H1 (cell line): ENCODE data around the gene ETV1. TPM values are rescaled to one million over a fixed set of nuclear protein-coding genes. Genes with fewer than 3 reads are reported as not detected.

Source experiments
- ASH2L ChIP-seq: fragments of 200-600, 300-600 bp; sonication (generic); IDR thresholded peaks from one replicate; pipeline ENCODE4 v1.7.1; 2017; ENCODE audit warnings: low read length
- ATF2 ChIP-seq: IDR thresholded peaks from 2 replicates; pipeline ENCODE4 v1.6.1; 2012; ENCODE audit warnings: low read length, inconsistent platforms
- ATF3 ChIP-seq: IDR thresholded peaks from 2 replicates; pipeline ENCODE4 v1.6.1; 2011; ENCODE audit warnings: low read depth, mild to moderate bottlenecking, low read length; ENCODE audit not compliant: insufficient read depth
- BACH1 ChIP-seq: IDR thresholded peaks from 2 replicates; pipeline ENCODE4 v1.6.1; 2012; ENCODE audit warnings: low read length, improper control_type of control experiment
- CEBPB ChIP-seq: IDR thresholded peaks from 2 replicates; pipeline ENCODE4 v1.6.1; 2012; ENCODE audit warnings: low read depth, low read length
- CHD2 ChIP-seq: IDR thresholded peaks from 2 replicates; pipeline ENCODE4 v1.6.1; 2012; ENCODE audit warnings: low read length, improper control_type of control experiment
- JUN ChIP-seq: IDR thresholded peaks from 2 replicates; pipeline ENCODE4 v1.6.1; 2011; ENCODE audit warnings: low read depth, mild to moderate bottlenecking, improper control_type of control experiment, low read length
- JUND ChIP-seq: IDR thresholded peaks from 2 replicates; pipeline ENCODE4 v1.6.1; 2011; ENCODE audit warnings: mild to moderate bottlenecking, improper control_type of control experiment, low read length
- KDM4A ChIP-seq: IDR thresholded peaks from one replicate; pipeline ENCODE4 v1.7.1; 2012; ENCODE audit warnings: low read depth, mild to moderate bottlenecking, moderate library complexity, low read length, inconsistent platforms; ENCODE audit not compliant: severe bottlenecking
- POU5F1 ChIP-seq: IDR thresholded peaks from 2 replicates; pipeline ENCODE4 v1.6.1; 2011; ENCODE audit warnings: low read depth, mild to moderate bottlenecking, low read length, moderate library complexity
- RBBP5 ChIP-seq: IDR thresholded peaks from 2 replicates; pipeline ENCODE4 v1.7.1; 2012; ENCODE audit warnings: low read depth, mild to moderate bottlenecking, inconsistent platforms, low read length, moderate library complexity, borderline replicate concordance
- RFX5 ChIP-seq: IDR thresholded peaks from 2 replicates; pipeline ENCODE4 v1.6.1; 2011; ENCODE audit warnings: low read depth, low read length, improper control_type of control experiment, borderline replicate concordance
- RNF2 ChIP-seq: fragments of 200-900, 300-1000 bp; sonication (generic); IDR thresholded peaks from 2 replicates; pipeline ENCODE4 v1.7.1; 2016; ENCODE audit warnings: borderline replicate concordance, low read depth, mild to moderate bottlenecking, antibody characterized with exemption, low read length; ENCODE audit not compliant: poor library complexity, severe bottlenecking; ENCODE audit errors: missing control alignments
- RXRA ChIP-seq: IDR thresholded peaks from 2 replicates; pipeline ENCODE4 v1.6.1; 2011; ENCODE audit warnings: low read depth, mild to moderate bottlenecking, low read length, moderate library complexity; ENCODE audit not compliant: insufficient read depth
- SIRT6 ChIP-seq: IDR thresholded peaks from one replicate; pipeline ENCODE4 v1.7.1; 2012; ENCODE audit warnings: low read length, inconsistent platforms
- SIX5 ChIP-seq: IDR thresholded peaks from 2 replicates; pipeline ENCODE4 v1.6.1; 2011; ENCODE audit warnings: mild to moderate bottlenecking, low read depth, low read length
- SP1 ChIP-seq: IDR thresholded peaks from 2 replicates; pipeline ENCODE4 v1.6.1; 2011; ENCODE audit warnings: low read depth, low read length
- TAF1 ChIP-seq: IDR thresholded peaks from 2 replicates; pipeline ENCODE4 v1.6.1; 2011; ENCODE audit warnings: mild to moderate bottlenecking, low read depth, low read length
- TAF7 ChIP-seq: optimal IDR thresholded peaks from 2 replicates; pipeline ENCODE3; 2011; ENCODE audit warnings: low read depth, mild to moderate bottlenecking, inconsistent platforms, low read length, moderate library complexity, borderline replicate concordance
- TBP ChIP-seq: IDR thresholded peaks from 2 replicates; pipeline ENCODE4 v1.6.1; 2011; ENCODE audit warnings: low read depth, low read length, improper control_type of control experiment
- USF2 ChIP-seq: IDR thresholded peaks from 2 replicates; pipeline ENCODE4 v1.6.1; 2011; ENCODE audit warnings: low read length, improper control_type of control experiment
- polyA plus RNA-seq, 7 experiments: library from polyadenylated mRNA; depleted of rRNA in 3 of 7; stranded (reverse) in 5 of 7; unstranded in 2 of 7; fragments of >200 nt in 5 of 7; fragments of 200-250 nt in 2 of 7; gene quantifications; 1 replicate in 5 of 7; 2 replicates in 1 of 7; 4 replicates in 1 of 7; pipeline versions ENCODE4 v1.2.1 to v1.2.3, GENCODE V29; 2011 to 2013; ENCODE audit warnings: missing spikeins in 2 of 7, mixed read lengths in 2 of 7
- total RNA-seq: library from RNA; stranded (reverse); fragmentation: NEBNext Ultra II Directional; extraction: Animal tissue kit (Norgen Biotek cat#: 25700); gene quantifications from 2 replicates; pipeline ENCODE4 v1.2.1, GENCODE V29; 2021

The ETV1 gene
- total and polyA plus RNA-seq, 2 of the 8 experiments (the other 6 are each of a cell fraction or from before 2014, with no cell fraction given) = 58.3 to 91.2 TPM

- TF ChIP-seq TAF7 = peak; percentile 44
- TF ChIP-seq JUND = no peak
- TF ChIP-seq RXRA = no peak
- no peak for TF ChIP-seq KDM4A
- no peak for TF ChIP-seq SIRT6
- peak; percentile 28; the same call in 1 of the 2 replicates for TF ChIP-seq CHD2
- TF ChIP-seq RNF2 = no peak
- TF ChIP-seq RFX5 = no peak
- no peak for TF ChIP-seq POU5F1
- peak; percentile 81 for TF ChIP-seq TBP
- TF ChIP-seq JUN = no peak
- peak; percentile 4 for TF ChIP-seq ASH2L
- TF ChIP-seq SIX5 = no peak
- TF ChIP-seq RBBP5 = no peak
- TF ChIP-seq ATF2 = no peak
- 0 out of 2 replicates have a peak, but pooled peaks have one; percentile 18 for TF ChIP-seq CEBPB
- peak; percentile 75; the same call in 1 of the 2 replicates for TF ChIP-seq TAF1
- TF ChIP-seq SP1 = 0 out of 2 replicates have a peak, but pooled peaks have one; percentile 65
- TF ChIP-seq BACH1 = no peak
- peak; percentile 88 for TF ChIP-seq USF2
- 0 out of 2 replicates have a peak, but pooled peaks have one; percentile 43 for TF ChIP-seq ATF3
Observed at GRCh38 chr7:13990984-13991790, 1.7 kb upstream of the ETV1 start (continued).
